Germinal center (tissue), 1 donor: ENCODE measurements around the gene SIAH1.
"Not testable (repeated sequence)": the region's sequence is repeated elsewhere in the genome, so short reads cannot be mapped to it uniquely, and the experiment has no call there.

ENCODE experiments used
- DNase-seq: peaks from one replicate; pipeline ENCODE4 v3.0.0; 2012; ENCODE audit warnings: mixed read lengths, low spot score

Gene SIAH1

GRCh38 chr16:48332978-48333377 lies 52.2 kb downstream of the SIAH1 start:
- DNase-seq: no peak

GRCh38 chr16:48330841-48331192 lies 54.4 kb downstream of the SIAH1 start:
- DNase-seq: no peak

- no peak for DNase-seq
Measured at GRCh38 chr16:48330189-48330840, 54.9 kb downstream of the SIAH1 start.

GRCh38 chr16:48329138-48329537 lies 56.1 kb downstream of the SIAH1 start:
- no peak for DNase-seq

GRCh38 chr16:48326915-48327314 lies 58.3 kb downstream of the SIAH1 start:
- DNase-seq: no peak

GRCh38 chr16:48323783-48324775 lies 61.1 kb downstream of the SIAH1 start:
- no peak for DNase-seq

GRCh38 chr16:48321317-48322036 lies 63.7 kb downstream of the SIAH1 start:
- DNase-seq: no peak

GRCh38 chr16:48318630-48319029 lies 66.6 kb downstream of the SIAH1 start:
- DNase-seq: no peak

- no peak for DNase-seq
Measured at GRCh38 chr16:48317614-48318315, 67.4 kb downstream of the SIAH1 start.

GRCh38 chr16:48317026-48317425 lies 68.2 kb downstream of the SIAH1 start:
- DNase-seq: no peak

GRCh38 chr16:48313905-48314304 lies 71.3 kb downstream of the SIAH1 start:
- not testable (repeated sequence) for DNase-seq

- DNase-seq: no peak
Measured at GRCh38 chr16:48310908-48311641, 74.1 kb downstream of the SIAH1 start.
